MM.1S (cell line): ENCODE data around the gene DAD1.

Experiments used
- CTCF ChIP-seq: fragments of 300-600 bp; sonication (generic); IDR thresholded peaks from 2 replicates; pipeline ENCODE4 v1.5.1; 2016; ENCODE audit warnings: antibody characterized with exemption, low read length, mixed read lengths
- EZH2 ChIP-seq: fragments of 300-600 bp; sonication (generic); optimal IDR thresholded peaks from 2 replicates; pipeline ENCODE3; 2017; ENCODE audit warnings: low read depth, mild to moderate bottlenecking, antibody characterized with exemption, low read length, mixed read lengths

DNA sequence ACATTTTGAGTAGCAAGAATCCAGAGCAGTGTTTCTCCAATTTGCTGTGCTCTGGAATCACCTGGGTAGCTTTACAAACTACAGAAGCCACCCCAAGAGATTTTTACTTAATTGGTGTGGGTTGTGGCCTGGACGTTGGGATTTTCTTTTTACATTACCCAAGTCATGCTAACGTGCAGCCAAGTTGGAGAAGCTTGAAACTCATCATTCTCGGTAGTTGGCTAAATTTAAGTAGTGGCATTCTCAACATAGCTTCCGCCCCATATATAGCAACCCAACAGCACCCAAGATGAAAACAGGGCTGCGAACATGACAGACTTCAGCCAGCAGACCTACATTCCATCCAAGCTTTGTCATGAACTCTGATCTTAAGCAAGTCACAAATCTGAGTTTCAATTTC is 25.0 kb downstream of the DAD1 start:
- no peak for TF ChIP-seq CTCF
- no peak for TF ChIP-seq EZH2
